GM12878 (cell line): ENCODE measurements around the gene SBF2.

Source experiments
- ESRRA ChIP-seq: IDR thresholded peaks from 2 replicates; pipeline ENCODE4 v1.6.1; 2012; ENCODE audit warnings: mild to moderate bottlenecking, low read length, improper control_type of control experiment
- NFYB ChIP-seq: IDR thresholded peaks from 2 replicates; pipeline ENCODE4 v1.6.1; 2011; ENCODE audit warnings: low read depth, mild to moderate bottlenecking, low read length, improper control_type of control experiment, moderate library complexity; ENCODE audit not compliant: insufficient read depth
- POLR2A ChIP-seq: IDR thresholded peaks from 2 replicates; pipeline ENCODE4 v1.6.1; 2011; ENCODE audit warnings: low read depth, mild to moderate bottlenecking, low read length
- POLR2AphosphoS2 ChIP-seq: IDR thresholded peaks from 2 replicates; pipeline ENCODE4 v1.6.1; 2011; ENCODE audit warnings: low read depth, mild to moderate bottlenecking, low read length, improper control_type of control experiment, moderate library complexity
- RFX5 ChIP-seq: IDR thresholded peaks from 2 replicates; pipeline ENCODE4 v1.6.1; 2011; ENCODE audit warnings: low read depth, low read length, improper control_type of control experiment
- SP1 ChIP-seq: IDR thresholded peaks from one replicate; pipeline ENCODE4 v1.6.1; 2011; ENCODE audit warnings: low read depth, low read length
- SUPT20H ChIP-seq: IDR thresholded peaks from 2 replicates; pipeline ENCODE4 v1.6.1; 2011; ENCODE audit warnings: low read depth, mild to moderate bottlenecking, low read length, moderate library complexity, borderline replicate concordance; ENCODE audit not compliant: control insufficient read depth
- TAF1 ChIP-seq: IDR thresholded peaks from 2 replicates; pipeline ENCODE4 v1.6.1; 2011; ENCODE audit warnings: mild to moderate bottlenecking, low read depth, low read length, borderline replicate concordance
- ZNF24 ChIP-seq: fragments of 450-650 bp; IDR thresholded peaks from 2 replicates; pipeline ENCODE4 v1.6.1; 2017; ENCODE audit warnings: antibody characterized with exemption, mild to moderate bottlenecking
- TF ChIP-seq, protein P1 (sequence below), 3 experiments: IDR thresholded peaks in 2 of 3; conservative IDR thresholded peaks in 1 of 3; 2 replicates each; pipeline ENCODE4 v1.5.1; 2011; ENCODE audit warnings: low read depth in 3 of 3, low read length in 3 of 3, mild to moderate bottlenecking in 3 of 3, control low read depth in 2 of 3, moderate library complexity in 2 of 3, inconsistent platforms in 1 of 3, mixed read lengths in 1 of 3; ENCODE audit not compliant: control insufficient read depth in 2 of 3, insufficient read depth in 1 of 3; ENCODE audit errors: extremely low read depth in 1 of 3
- TF ChIP-seq, protein P2 (sequence below): IDR thresholded peaks from 2 replicates; pipeline ENCODE4 v1.6.1; 2012; ENCODE audit warnings: low read length, inconsistent platforms

DNA sequence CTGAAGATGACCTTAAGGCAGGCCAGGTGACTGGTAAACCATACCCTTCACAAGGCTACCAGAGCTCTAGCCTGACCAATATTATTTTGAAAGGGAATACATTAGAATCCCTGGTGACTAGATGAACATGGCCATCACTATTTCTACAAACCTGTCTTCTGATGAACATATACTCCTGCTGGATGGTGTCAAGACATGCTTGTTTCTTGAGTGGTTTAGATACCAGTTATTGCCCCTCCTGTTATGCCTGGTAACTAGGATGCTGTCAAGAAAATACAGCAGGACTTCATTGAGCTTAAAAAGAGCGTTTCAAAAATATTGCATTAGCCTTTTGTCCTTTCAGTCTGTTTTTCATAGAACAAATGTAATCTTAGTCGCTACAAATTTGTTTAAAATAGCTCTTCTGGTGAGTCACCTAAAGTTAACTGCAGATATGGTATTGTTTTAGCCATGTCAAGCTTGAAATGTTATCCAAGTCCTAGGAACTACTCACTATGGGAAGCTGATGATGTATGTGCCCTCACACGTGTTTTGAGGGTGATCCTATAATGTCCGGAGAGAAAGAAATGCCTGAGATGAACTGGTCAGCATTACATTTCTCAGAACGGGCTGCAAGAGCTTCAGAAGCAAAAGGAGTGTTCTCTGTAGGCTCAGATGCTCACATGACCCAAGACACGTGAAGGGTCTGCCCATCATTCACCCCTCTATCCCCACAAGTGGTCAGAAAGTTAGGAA is 31.4 kb upstream of the SBF2 start:
- TF ChIP-seq SP1, result no peak
- TF ChIP-seq, protein P1, sequence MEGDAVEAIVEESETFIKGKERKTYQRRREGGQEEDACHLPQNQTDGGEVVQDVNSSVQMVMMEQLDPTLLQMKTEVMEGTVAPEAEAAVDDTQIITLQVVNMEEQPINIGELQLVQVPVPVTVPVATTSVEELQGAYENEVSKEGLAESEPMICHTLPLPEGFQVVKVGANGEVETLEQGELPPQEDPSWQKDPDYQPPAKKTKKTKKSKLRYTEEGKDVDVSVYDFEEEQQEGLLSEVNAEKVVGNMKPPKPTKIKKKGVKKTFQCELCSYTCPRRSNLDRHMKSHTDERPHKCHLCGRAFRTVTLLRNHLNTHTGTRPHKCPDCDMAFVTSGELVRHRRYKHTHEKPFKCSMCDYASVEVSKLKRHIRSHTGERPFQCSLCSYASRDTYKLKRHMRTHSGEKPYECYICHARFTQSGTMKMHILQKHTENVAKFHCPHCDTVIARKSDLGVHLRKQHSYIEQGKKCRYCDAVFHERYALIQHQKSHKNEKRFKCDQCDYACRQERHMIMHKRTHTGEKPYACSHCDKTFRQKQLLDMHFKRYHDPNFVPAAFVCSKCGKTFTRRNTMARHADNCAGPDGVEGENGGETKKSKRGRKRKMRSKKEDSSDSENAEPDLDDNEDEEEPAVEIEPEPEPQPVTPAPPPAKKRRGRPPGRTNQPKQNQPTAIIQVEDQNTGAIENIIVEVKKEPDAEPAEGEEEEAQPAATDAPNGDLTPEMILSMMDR (IDR thresholded peaks at IDR 0.05 in 2 of 3, conservative IDR thresholded peaks at IDR 0.05 in 1 of 3; ENCODE audit: control insufficient read depth in 2 of 3, extremely low read depth in 1 of 3, insufficient read depth in 1 of 3, low read depth in 3 of 3, low read length in 3 of 3), result no peak
- TF ChIP-seq ZNF24, result no peak
- TF ChIP-seq ESRRA, result no peak
- TF ChIP-seq POLR2A, result no peak
- no peak for TF ChIP-seq NFYB
- no peak for TF ChIP-seq TAF1
- TF ChIP-seq, protein P2, sequence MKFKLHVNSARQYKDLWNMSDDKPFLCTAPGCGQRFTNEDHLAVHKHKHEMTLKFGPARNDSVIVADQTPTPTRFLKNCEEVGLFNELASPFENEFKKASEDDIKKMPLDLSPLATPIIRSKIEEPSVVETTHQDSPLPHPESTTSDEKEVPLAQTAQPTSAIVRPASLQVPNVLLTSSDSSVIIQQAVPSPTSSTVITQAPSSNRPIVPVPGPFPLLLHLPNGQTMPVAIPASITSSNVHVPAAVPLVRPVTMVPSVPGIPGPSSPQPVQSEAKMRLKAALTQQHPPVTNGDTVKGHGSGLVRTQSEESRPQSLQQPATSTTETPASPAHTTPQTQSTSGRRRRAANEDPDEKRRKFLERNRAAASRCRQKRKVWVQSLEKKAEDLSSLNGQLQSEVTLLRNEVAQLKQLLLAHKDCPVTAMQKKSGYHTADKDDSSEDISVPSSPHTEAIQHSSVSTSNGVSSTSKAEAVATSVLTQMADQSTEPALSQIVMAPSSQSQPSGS, result no peak
- TF ChIP-seq RFX5, result no peak
- TF ChIP-seq POLR2AphosphoS2, result no peak
- TF ChIP-seq SUPT20H, result no peak
